Mesothelial cell of epicardium (in vitro differentiated cells): ENCODE data around the gene DCAF6. TPM values are rescaled to one million over a fixed set of nuclear protein-coding genes. Genes with fewer than 3 reads are reported as not detected.
A peak's percentile ranks its signal among the peaks of the same experiment; 100 is the strongest.

Experiments
- DNase-seq, 2 experiments: peaks; one replicate each; pipeline ENCODE4 v3.0.0; 2021; ENCODE audit warnings: low spot score in 2 of 2; ENCODE audit not compliant: unreplicated experiment in 2 of 2
- H3K27ac Mint-ChIP-seq: 2 replicates; pipeline ENCODE4 v1.8.0; 2021; ENCODE audit warnings: mixed read lengths
- H3K27me3 Mint-ChIP-seq: 2 replicates; pipeline ENCODE4 v1.8.0; 2021; ENCODE audit warnings: low read depth, mixed read lengths
- H3K36me3 Mint-ChIP-seq: 2 replicates; pipeline ENCODE4 v1.8.0; 2021; ENCODE audit warnings: mixed read lengths
- H3K4me1 Mint-ChIP-seq: 2 replicates; pipeline ENCODE4 v1.8.0; 2021; ENCODE audit warnings: mixed read lengths
- H3K4me3 Mint-ChIP-seq: 2 replicates; pipeline ENCODE4 v1.8.0; 2021; ENCODE audit warnings: mild to moderate bottlenecking, moderate library complexity, mixed read lengths
- H3K9me3 Mint-ChIP-seq: 2 replicates; pipeline ENCODE4 v1.8.0; 2021; ENCODE audit warnings: mixed read lengths
- CTCF ChIP-seq: fragments of 200-600 bp; sonication (generic); IDR thresholded peaks from one replicate; pipeline ENCODE4 v1.5.0; 2021; ENCODE audit warnings: antibody characterized with exemption; ENCODE audit not compliant: unreplicated experiment
- total RNA-seq: library from RNA; stranded (reverse); gene quantifications from 3 replicates; pipeline ENCODE4 v1.2.1, GENCODE V29; 2021

DCAF6 gene
- total RNA-seq, 1 donor from 2014 or later = 34.0 TPM

- H3K36me3 Mint-ChIP-seq = peaks cover 6% of the 10 kb centered on the region
- TF ChIP-seq CTCF = no peak
- H3K4me1 Mint-ChIP-seq = no peaks in the 10 kb centered on the region
- no peaks in the 10 kb centered on the region for H3K9me3 Mint-ChIP-seq
- H3K27me3 Mint-ChIP-seq = no peaks in the 10 kb centered on the region
- no peak overlapping the region for H3K4me3 Mint-ChIP-seq
- no peak for DNase-seq
- no peak overlapping the region for H3K27ac Mint-ChIP-seq
Measured at GRCh38 chr1:168035345-168035744, 98.9 kb downstream of the DCAF6 start.

- Mint-ChIP-seq H3K27me3 (no peaks in the 10 kb centered on the region), H3K36me3 (peaks cover 26% of the 10 kb centered on the region), H3K9me3 (peaks cover 12% of the 10 kb centered on the region), H3K27ac (no peak overlapping the region), H3K4me1 (no peaks in the 10 kb centered on the region), H3K4me3 (no peak overlapping the region)
- no peak for DNase-seq
- TF ChIP-seq CTCF = no peak
Measured at GRCh38 chr1:168042362-168042761, 105.9 kb downstream of the DCAF6 start.

- no peaks in the 10 kb centered on the region for H3K27me3 Mint-ChIP-seq
- peaks cover 26% of the 10 kb centered on the region for H3K36me3 Mint-ChIP-seq
- H3K9me3 Mint-ChIP-seq = peaks cover 12% of the 10 kb centered on the region
- H3K27ac Mint-ChIP-seq = no peak overlapping the region
- DNase-seq = no peak
- no peak overlapping the region for H3K4me3 Mint-ChIP-seq
- peaks cover 3% of the 10 kb centered on the region for H3K4me1 Mint-ChIP-seq
- TF ChIP-seq CTCF = no peak
Measured at GRCh38 chr1:168045311-168045710, 108.8 kb downstream of the DCAF6 start.

- H3K27me3 Mint-ChIP-seq = no peaks in the 10 kb centered on the region
- no peak for TF ChIP-seq CTCF
- no peak for DNase-seq
- H3K36me3 Mint-ChIP-seq = peaks cover 2% of the 10 kb centered on the region
- peak overlapping the region; percentile 43 for H3K27ac Mint-ChIP-seq
- H3K4me3 Mint-ChIP-seq = no peak overlapping the region
- H3K9me3 Mint-ChIP-seq = no peaks in the 10 kb centered on the region
- H3K4me1 Mint-ChIP-seq = peaks cover 9% of the 10 kb centered on the region
Measured at GRCh38 chr1:168050307-168050706, 113.8 kb downstream of the DCAF6 start.

GRCh38 chr1:168050880-168051279 is 114.4 kb downstream of the DCAF6 start:
- H3K4me1 Mint-ChIP-seq = peaks cover 9% of the 10 kb centered on the region
- no peaks in the 10 kb centered on the region for H3K9me3 Mint-ChIP-seq
- peak overlapping the region; percentile 43 for H3K27ac Mint-ChIP-seq
- no peak overlapping the region for H3K4me3 Mint-ChIP-seq
- no peak for DNase-seq
- H3K27me3 Mint-ChIP-seq = no peaks in the 10 kb centered on the region
- TF ChIP-seq CTCF = no peak
- H3K36me3 Mint-ChIP-seq = no peaks in the 10 kb centered on the region

GRCh38 chr1:168053681-168054080 is 117.2 kb downstream of the DCAF6 start:
- no peak for DNase-seq
- no peak for TF ChIP-seq CTCF
- Mint-ChIP-seq H3K27me3 (no peaks in the 10 kb centered on the region), H3K4me3 (no peak overlapping the region), H3K9me3 (no peaks in the 10 kb centered on the region), H3K27ac (no peak overlapping the region), H3K36me3 (peaks cover 4% of the 10 kb centered on the region), H3K4me1 (peaks cover 9% of the 10 kb centered on the region)
